DMS53 treated with DMSO at 0.1 percent for 48 hours (cell line): ENCODE data around the gene CRYM.
"Not testable (repeated sequence)": the region's sequence is repeated elsewhere in the genome, so short reads cannot be mapped to it uniquely, and the experiment has no call there.

ENCODE experiments used
- DNase-seq: peaks from one replicate; lab custom pipeline; 2025; ENCODE audit not compliant: unreplicated experiment; lab: John Stamatoyannopoulos, UW

The CRYM gene

DNA sequence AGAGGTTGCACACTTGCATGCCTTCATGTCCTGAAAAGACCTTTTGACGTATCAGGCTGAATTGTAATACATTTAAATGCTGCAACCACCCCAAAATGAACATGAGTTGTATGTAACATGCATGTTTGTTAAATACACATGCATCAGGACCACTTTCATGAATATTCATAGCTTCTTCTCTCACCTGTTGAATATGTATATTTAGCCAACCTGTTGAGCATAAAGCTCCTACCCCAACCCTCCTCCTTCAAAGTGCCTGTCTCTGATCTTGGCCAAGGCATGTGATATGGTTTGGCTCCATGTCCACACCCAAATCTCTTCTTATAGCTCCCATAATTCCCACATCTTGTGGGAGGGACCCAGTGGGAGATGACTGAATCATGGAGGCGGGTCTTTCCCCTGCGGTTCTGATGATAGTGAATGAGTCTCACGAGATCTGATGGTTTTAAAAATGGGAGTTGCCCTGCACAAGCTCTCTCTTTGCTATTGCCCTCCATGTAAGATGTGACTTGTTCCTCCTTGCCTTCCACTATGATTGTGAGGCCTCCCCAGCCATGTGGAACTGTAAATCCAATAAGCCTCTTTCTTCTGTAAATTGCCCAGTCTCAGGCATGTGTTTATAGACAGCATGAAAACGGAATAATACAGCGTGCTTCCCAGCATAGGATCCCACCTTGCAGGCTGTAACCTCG, 3.8 kb upstream of the CRYM start:
- no peak for DNase-seq

DNA sequence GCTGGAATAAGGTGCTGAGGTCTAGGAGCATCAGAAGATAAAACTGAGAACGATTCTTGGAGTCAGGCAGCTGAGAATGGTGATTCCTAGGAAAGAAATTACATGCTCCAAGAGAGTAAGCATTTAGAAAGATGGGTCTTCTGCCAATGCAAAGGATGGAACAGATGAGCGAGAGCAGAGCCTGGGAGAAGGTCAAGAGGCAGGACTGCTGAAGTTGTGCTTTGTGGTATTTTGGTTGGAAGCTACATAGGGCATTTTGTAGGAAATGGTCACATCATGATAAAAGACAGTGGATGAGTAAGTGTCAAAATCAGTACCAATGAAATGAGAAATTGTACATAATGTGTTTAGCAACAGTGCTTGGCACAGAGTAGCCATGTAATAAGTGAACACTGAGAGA, 1.4 kb upstream of the CRYM start:
- DNase-seq = no peak

DNA sequence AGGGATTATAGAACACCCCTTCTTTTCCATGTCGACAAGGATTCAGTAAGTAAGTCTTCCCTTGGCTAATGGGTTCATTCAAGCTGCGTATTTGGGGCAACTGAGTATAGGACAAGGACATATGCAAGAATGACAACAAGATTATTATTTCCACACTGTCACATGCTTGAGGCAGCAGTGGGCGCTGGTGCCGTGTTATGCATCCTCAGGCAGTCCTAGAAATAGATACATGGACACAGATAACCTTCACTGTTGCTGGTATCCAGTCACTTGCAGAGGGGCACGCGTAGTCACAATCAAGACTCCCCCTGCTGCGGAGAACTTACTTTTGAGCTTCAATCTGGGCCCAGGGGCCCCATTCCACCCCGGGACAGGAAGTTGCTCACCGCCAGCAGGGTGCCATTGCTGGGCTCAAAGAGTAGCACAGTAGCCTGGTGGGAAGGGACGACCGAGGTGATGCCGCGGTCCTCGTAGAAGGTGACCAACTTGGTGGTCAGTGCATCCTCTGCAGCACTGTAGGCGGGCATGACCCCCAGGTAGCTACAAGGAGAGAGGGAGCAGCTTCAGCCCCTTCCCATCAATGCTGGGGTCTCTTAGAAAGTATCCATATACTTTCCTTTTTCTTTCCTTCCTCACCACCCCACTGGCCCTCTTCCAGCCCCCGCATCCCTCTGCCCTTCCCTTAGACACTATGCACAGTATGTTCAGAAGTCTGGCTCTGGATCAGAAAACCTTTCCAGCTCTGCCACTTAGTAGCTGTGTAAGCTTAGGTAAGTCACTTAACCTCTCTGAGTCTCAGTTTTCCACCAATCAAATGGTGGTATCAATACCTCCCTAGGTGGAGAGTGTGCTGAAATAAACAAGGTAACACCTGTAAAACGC, 804 bp downstream of the CRYM start:
- DNase-seq = no peak

DNA sequence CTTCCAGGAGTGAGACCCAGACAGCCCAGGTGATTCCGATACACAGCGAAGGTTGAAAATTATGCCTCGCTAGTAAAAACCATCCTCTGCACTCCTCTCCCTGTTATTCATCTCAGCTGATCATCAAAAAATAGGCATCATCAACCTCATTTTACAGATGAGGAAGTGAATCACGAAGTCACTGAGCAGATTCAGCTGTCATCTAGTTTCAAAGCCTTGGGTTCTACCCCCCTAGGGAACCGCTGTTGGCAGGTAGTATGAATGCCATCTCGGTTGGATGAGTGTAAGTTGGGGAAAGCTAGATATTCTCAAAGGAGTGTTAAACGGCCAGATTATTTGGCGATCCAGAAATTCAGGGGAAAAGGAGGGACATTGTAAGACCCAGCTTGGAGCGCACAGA, 2.0 kb downstream of the CRYM start:
- no peak for DNase-seq

DNA sequence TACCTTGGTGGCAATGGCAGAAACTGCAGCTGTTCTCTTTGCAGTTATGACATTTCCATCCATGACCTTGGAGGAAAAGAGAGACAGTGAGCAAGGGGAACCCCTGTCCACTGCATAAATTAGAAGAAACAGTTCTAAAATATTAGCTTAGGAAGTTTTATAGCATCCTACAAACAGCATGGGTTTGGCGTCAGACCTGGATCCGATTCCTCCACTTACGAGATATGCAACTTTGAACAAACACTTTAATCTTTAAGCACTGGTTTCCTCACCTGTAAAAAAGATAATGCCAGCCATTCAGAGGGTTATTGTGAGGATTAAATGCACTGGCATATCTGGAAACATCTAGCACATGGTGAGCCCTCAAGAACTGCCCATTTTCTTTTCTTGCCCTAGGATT, 2.6 kb downstream of the CRYM start:
- DNase-seq = no peak

DNA sequence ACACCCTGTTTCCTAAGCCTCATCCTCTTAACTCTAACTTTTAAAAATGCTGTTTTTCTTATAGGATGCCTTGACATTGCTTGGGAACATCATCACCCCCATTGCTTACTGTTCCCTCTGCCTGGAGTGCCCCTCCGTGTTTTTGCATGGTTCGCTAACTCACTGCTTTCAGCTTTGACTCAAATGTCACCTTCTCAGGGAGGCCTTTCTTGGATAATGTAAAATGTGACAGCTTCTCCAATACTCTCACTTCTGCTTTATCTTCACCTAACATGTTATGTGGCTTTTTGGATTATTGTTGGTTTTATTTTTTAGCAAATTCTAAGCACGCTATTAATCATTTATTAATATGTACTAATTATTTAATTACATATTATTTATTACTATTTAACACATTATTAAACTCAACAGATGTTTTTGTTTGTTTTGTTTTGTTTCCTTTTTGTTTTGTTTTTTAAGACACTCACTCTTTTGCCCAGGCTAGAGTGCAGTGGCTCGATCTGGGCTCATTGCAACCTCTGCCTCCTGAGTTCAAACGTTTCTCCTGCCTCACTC, 3.8 kb downstream of the CRYM start:
- DNase-seq = no peak

DNA sequence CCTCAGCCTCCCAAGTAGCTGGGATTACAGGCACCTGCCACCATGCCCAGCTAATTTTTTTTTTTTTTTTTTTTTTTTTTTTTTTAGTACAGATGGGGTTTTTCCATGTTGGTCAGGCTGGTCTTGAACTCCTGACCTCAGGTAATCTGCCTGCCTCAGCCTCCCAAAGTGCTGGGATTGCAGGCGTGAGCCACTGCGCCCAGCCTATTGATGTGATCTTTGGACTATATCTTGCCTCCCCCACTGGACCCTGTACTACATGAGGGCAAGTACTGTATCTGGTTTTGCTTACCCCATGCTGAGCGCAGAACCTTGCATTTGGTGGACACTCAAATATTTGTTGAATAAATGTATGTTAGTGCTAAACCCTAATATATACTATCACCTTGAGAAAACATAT, 5.3 kb downstream of the CRYM start:
- DNase-seq = not testable (repeated sequence)

DNA sequence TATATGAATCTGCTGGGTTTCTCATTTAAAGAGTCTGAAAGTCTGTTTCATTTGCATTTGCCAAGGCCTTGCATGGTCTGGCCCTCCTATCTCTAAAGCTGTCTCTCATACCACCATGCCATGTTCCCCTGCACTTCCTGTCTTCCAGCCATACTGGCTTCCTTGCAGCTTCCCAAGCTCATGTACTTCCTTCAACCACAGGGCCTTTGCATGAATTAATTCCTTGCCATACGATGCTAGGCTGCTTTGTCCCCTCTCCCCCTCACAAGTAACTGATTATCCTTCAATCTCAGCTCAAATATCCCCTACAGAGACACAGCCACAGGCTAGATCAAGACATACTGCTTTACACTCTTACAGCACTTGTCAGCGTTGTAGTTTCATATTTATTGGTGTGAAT, 5.8 kb downstream of the CRYM start:
- DNase-seq = no peak

DNA sequence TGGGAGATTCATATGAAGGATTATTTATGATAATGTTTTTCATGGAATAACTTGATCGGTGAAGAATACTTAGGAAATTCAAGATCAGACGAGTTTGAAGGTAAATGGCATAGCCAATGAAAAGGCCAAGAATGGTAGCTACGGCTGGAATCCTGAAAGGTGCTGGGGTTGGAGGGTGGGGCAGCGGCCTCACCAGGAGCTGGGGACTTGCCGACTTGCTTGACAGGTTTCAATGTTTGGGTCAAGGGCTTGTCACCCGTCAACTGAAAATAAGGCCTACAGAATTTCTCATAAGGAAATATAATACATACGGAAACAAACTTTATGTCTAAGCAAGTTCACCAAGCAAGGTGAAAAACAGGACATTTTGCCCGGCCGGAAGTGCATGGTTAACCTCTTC, 9.9 kb downstream of the CRYM start:
- DNase-seq = no peak

DNA sequence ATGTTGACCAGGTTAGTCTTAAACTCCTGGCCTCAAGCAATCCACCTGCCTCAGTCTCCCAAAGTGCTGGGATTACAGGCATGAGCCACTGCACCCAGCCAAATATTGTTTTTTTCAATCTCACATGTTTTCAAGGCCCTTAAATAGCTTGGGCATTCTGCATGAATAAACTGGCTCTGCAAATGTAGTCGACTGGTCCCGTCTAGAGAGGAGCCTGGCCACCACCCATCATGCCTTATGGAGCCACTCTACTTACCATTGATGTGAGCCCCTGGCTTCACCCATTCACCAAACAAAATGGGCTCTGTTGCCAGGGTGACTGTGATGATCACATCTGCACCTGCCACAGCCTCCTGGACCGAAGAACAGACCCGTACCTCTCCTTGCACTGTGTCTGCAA, 10.8 kb downstream of the CRYM start:
- DNase-seq = no peak

DNA sequence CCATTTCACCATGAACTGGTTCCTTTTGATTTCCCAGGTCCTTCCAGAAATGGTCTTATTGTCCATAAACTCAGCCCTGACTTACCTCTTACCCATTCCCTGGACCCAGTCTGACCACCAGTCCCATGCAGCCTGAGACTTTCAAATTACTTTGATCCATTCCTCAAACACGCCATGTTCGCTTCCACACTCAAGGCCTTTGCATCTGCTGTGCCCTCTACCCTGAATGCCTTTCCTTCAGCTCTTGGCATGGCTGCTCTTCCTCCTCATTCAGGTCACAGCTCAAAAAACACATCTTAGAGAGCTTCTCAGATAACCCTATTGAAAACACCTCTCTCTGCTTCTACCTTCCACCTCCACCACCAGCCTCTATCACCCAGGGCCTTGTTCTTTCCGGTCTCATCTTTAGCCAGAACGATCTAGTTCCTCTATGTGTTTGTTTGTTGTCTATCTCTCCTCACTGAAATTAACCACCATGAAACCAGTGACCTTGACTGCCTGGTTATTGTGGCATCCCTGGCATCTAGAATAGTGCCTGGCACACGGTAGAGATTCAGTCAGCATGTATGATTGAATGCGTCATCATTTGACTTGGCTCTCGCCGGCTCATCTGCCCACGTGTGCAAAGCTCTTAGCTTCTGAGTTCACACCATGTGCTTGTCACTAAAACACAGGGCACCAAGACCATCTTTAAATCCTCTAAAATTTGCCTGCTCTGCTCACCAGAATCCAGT, 12.8 kb downstream of the CRYM start:
- no peak for DNase-seq

DNA sequence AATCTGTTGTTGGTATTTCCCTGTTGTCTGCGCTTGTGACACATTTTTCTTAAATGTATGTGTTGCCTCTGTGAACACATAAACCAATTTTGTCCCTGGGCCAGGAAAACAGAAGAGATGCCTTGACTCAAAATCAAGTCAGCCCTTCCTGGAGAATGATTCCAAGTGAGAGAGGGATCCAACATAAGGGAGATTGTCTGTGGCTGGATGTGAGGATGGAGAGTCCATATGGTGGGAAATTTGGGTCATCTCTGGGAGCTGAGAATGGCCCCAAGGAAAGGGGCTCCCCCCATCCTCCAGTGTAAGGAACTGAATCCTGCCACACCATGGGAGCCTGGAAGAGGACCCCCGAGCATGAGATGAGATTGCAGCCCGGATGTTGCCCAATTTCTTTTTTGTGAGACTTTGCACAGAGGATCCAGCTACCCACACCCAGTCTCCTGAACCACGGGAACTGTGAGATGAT, 13.5 kb downstream of the CRYM start:
- no peak for DNase-seq

DNA sequence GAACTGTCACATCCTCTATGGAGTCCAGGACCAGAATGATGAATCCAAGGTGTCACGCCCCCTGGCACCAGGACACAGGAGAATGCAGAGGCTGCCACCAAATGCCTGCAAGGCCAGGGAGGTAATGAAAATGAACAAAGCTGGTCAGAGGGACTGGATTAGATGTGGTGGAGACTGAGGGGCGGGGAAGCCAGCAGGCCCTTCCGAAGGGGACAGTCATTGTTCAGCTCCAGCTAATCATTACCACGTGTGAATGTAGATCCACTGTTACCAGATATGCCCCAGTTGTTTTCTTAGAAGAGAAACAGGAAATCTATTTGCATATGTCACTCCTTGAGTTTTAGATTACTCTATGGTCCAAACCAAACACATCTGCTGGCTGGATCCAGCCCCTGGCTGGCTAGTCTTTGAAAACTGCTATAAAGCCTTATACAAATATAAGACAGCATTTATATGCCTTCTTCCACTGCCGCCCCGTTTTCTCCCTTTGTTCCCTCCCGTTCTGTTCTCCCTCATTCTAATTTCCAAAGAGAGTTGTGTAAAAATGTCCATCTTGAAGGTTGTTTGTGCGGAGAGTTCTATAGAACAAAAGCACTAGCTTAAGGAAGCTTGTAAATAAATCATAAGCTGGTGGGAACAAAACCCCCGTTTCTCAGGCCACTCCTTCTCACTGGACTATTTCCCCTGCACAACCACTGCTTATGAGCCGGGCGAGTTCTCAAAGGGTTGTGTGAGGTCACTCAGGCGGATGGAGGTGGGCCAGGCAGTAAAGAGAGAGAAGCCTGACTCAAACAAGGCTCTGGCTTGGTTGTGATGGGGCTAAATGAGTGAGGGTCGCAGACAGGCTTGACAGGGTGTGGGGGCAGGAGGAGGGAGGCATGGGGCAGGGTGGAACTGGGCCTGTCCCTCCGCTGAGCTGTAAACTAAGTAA, 14.2 kb downstream of the CRYM start:
- DNase-seq = peak; percentile 88

DNA sequence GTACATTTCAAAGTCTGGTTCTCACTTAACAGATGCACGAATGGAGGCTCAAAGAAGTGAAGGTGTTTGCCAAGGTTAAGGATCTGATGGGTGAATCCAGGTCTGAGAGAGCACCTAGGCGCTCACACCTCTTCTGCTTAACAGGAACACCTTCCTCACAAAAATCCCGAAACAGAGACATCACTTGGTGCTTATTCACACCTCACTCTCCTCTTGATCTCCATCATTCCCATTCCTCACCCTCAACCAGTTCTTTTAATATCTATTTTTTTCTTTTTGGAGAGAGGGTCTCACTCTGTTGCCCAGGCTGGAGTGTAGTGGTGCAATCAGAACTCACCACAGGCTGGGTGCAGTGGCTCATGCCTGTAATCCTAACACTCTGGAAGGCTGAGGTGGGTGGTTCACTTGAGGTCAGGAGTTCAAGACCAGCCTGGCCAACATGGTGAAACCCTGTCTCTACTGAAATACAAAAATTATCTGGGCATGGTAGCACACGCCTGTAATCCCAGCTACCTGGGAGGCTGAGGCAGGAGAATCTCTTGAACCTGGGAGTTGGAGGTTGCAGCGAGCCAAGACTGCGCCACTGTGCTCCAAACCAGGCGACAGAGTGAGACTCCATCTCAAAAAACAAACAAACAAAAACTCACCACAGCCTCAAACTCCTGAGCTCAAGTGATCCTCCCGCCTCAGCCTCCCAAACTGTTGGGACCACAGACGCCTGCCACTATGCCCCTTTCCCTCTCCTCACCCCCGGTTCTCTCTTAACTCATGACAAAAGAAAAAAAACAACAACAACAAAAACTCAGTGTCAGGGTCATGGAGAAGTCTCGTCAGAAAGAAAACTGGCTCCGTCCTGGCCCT, 15.1 kb downstream of the CRYM start:
- DNase-seq = no peak

DNA sequence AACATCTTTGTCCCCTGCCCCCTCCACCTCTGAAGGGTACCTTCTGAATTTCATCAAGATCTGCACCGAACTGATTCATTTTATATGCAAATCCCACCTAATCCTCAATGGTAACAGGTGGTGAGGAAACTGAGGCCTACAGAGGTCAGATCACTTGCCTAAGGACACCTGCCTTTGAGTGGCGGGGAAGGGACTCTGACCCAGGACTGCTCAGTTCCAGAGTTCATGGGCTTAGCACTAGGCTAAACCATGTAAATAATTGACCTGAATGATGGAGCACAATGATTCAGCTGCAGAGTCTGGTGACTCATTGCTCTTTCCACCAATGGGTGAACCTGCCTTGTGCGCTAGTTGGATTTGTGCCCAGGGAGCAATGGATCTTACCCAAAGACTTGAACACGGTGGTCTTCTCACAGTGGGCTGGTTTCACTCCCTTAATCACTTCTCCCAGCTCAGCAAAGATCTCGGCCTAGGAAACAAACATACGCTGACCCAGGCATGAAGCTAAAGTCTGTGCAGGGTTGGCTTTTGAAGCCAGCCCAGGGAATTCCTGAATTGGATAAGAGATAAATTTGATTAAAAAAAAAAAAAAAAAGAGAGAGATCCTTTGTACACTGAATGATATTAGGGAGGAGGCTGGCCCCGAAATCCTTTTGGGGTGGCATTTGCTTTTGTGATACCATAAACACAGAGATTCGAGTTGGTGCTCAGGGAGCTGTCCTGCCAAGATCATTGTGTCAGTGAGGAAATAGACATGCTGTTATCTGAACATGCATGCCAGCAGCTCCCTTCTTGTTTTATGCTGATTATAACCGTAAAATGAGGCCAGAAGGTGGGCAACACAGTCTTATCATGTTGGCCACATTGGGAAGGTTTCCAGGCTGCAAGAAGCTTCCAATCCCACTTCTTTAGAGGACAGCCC, 17.0 kb downstream of the CRYM start:
- peak; percentile 82 for DNase-seq

DNA sequence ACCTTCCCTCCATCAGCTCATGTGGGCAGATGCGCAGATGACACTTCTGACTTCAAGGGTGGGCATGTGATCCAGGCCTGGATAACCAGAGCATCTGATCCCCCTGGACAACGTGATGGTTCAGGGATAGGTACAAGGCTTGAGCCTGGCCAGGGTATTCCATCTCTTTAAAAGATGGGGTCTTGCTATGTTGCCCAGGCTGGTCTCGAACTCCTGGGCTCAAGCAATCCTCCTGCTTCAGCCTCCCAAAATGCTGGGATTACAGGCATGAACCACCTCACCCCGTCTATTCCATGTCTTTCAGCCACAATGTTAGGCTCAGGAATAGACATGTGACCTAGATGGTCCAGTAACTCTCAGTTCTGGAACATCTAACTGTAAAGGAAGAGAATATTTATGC, 20.8 kb downstream of the CRYM start:
- DNase-seq = no peak

DNA sequence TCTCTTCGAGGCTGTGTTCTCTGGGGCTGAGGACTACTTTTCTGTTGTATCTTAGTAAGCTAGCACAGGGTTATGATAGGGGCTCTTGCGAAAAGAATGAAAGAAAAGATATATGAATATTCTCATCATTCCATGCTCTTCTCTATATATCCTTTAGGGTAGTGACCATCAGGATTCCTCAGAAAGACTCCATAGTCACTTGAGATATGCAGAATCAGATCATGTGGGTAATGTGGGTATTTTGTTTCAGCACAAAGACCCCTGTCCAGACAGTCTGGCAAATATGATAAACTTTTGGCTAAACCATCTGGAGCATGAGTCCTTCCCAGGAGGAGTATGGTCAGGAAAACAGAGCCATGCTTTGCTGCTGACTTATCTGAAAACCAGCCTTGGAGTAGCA, 21.5 kb downstream of the CRYM start:
- no peak for DNase-seq

DNA sequence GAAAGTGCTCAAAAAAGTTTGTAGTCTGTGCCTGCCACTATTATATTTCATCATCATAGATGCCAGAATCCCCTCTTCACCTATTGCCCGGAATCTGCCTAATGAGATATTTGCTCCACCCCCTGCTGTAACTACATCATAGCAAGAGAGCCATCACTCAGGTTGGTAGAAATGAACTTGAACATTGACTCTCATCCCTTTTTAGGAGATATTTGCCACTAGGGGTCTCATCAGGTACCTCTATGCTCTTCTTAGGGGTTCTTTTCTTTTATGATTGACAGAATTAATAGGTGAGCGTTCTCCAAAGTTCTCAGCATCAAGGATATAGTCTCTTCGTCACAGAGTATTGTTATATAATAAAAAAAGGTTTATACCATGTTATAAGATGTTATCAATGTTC, 24.6 kb downstream of the CRYM start:
- DNase-seq = no peak
